Stimulated activated CD8-positive, alpha-beta memory T cell treated with anti-CD3 and anti-CD28 coated beads, Interleukin-2, amount 100 ng/mL, for 1 hour (primary cell): ENCODE measurements around the gene CPNE8.

Experiments used
- DNase-seq, 2 donors: peaks; one replicate each; pipeline ENCODE4 v3.0.0-alpha.2; 2020; ENCODE audit warnings: low read depth in 2 of 2

Gene CPNE8

DNA sequence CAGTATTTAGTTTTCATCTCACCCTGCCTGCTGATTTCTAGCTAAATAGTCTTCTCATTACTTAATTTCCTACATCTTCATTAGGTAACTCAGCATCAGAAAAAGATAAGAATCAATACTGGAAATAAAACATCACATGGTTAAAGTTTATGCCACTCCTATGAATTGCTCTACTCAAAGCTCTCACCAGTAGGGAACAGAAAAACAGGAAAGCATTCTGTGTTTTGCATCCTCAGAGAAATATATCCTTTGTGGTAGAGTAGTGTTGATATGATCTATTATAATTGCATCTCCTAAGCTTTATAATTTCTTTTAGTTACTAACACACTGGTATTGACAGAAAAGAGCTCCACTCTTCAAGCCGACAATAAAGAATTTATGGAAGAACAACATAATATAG lies 9.9 kb downstream of the CPNE8 start:
- DNase-seq = no peak

DNA sequence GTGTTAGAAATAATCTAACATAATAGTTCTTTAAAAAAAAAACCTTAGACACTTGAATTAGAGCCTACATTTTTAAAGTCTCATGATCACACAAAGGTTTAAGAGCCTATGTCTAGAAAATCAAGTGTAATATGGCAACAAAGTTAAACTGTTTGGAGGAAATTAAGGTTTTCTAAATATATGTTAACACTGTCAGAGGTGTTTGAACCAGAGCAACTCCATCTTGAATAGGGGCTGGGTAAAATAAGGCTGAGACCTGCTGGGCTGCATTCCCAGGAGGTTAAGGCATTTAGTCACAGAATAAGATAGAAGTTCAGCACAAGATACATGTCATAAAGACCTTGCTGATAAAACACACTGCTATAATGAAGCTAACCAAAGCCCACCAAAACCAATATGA lies 12.4 kb downstream of the CPNE8 start:
- no peak for DNase-seq

DNA sequence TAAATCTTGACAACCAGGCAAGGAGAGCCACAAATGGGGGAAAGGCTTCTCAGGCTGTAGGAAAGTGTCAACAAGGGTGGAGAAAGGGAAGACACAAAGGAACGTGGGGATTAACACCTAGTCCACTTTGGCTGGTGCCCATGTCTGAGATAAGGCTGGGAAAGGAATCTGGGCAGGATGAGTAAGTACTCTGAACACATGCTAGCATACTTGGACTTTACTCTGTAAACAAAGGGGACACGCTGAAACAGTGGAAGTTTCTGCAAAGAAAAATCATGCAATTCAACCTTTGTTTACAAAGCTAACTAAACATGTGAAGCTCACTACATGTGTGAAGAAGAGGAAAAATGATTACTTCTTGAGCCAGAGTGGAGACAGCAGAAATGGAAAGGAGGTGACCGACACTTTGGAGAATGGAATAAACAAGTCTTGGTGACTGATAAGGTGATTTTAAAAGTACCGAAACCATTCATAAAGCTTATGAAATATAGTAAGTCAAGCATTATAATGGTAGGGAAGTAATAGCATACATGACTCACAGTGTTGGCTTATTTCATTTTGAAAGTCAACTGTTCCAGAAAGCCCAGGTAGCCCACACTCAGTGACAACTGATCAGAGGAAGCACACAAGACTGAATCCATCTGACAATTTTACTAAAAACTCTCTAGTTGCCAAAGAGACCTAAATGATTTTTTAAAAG lies 13.2 kb downstream of the CPNE8 start:
- DNase-seq = no peak

DNA sequence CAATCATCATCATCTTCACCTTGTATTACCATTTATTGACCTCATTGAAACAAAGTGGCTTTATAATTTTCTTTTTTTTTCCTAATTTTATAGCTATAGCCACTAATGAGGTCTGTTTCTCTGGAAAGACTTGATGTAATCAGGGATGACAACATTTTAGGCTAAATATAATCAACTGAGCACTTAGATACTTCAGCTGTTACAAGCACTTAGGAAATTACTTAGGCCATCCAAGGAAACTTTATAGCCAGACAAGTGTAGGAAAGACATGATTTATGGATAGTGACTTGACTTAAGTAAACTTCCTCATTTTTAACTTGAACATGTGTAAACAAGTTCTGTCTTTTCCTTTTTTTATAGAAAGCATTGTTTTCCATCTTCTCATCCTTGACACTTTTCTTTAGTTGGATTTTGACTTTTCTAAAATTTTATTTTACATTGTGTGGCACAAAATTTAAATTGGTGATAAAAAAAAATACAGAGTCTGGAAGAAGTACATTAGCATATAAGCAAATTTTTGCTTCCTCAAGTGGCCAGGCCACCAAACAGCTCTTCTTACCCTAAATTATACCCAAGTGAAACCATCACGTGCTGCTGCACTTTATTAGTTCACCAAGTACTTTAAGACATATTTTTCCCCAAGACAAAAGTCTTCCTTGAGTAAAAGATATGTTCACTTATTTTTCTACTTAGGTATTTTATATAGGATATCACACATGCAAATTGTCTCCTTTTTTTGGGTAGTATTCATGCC lies 15.1 kb downstream of the CPNE8 start:
- no peak for DNase-seq

DNA sequence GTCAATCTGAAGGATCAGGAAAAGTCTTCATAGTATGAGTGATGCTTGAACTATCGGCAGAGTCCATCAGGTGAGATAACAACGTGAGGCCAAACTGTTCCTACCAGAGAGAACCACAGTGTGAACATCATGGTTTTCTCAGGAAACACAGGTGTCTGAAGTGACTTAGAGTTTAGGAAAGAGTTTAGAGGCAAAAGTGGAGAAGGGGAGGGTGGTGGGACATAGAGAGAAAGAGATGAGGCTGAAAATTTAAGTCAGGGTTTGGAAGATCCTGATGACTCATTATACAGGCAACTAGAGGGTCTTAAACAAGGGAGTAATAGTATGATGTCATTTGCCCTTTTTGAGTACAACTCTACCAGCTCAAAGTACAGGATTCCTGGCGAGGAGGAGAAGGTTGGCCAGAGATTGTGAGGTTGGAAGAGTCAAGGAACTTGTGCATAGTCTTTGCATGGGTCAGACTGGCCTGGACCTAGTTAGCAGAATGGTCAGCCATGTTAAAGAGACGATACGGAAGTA lies 16.0 kb downstream of the CPNE8 start:
- no peak for DNase-seq

DNA sequence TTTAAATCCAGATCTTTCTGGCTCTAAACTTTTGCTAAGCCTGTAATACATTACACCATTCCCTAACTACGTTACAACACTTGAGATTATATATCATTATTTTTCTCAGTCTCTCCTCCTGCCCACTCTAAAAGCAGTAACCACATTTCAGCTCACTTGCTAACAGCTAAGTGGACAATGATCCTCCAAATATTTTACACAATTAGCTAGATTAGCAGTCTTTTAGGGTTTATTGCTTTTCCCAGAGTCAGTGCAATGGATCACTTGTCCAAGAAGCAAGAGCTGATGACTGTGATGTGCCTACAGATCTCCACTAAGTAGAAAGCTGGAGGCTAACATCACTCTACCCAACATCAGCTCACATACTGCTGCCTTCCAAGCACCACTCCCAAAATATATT lies 17.6 kb downstream of the CPNE8 start:
- no peak for DNase-seq

DNA sequence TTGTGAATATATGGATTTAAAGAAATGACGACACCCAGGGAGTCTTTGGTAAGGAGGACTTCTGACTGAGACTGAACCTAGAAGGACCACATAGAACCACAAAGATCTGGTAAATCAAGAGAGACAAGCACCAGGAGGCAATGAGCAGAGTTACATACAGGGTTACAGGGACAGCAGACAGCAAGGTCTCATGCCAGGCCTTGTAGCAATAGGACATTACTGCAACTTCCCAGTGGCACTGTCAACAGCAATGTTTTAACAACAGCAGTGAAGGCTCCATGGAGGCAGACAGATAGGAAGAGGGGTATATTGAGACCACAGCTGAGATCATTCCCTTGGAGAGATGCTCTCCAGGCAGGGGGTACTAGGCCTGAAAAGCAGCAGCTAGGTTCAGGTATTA lies 18.5 kb downstream of the CPNE8 start:
- no peak for DNase-seq

DNA sequence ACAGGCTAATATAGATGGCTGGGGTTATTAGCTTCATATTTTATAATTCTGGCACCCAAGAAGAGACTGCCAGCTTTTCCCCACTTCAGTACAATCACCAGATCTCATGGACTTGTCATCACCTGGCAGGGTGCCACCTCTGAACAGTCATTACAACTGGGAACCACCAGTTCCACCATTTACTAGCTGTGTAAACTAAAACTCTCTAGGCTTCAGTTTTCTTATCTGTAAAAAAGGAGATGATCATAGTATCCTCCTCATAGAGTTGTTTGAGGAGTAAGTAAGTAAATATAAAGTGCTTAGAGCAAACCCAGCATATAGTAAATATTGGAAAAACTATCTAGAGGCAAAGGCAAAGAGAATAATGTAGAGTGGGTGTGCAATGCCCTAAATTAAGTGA lies 19.3 kb downstream of the CPNE8 start:
- no peak for DNase-seq

DNA sequence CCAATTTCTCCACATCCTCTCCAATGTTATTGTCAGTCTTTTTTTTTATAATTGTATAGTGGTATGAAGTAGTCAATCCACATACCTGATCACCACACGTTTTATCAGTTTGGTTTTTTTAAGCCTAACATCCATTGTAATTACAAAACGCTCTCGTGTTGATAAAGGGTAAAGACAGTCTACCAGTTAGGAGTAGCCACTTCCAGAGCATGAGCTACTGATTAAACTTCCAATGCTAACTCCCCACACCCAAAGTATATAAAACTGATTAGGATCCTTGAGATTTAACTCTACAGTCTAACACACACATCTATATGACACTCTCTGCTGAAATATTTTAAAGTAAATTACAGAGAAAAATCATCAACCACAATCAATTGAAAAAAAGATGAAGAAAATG lies 20.7 kb downstream of the CPNE8 start:
- DNase-seq = no peak

DNA sequence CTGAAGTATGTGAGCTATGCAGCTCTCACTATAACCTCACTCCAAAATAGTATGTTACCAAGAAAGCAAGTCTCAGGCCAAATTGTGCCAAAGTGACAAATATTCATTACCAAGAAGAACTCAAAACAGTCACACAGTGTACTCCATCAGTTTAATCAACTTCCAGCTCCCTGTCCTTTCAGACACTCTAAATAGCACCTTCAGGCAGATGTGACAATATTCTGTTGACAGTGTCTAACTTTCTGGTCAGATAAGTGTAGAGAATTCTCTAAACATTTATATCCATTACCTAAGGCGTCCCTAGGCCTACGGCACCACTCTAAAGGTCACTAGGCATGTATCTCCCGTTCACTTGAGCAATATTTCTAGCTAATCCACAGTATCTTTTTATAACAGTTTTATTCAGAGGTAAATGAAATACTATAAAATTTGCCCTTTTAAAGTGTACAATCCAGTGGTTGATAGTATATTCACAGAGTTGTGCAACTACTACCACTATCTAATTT lies 21.7 kb downstream of the CPNE8 start:
- DNase-seq = no peak

DNA sequence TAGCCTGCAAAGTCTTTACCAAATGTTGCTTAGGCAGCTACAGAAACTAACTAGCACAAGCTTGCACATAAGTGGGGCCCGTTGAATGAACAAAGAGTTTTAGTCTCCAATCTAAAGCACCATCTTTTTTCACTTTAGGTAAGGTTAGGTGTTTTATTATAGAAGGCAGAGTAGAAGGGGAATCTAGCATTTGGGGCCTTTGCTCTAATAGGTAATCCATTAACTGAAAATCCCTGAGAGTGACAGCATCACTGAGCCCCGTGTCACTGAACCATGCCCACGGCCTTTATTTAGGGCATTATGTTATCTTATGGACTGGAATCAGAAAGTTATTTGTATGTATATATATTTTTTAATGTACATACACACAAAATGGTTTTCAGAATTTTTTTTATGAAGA lies 25.1 kb downstream of the CPNE8 start:
- no peak for DNase-seq

DNA sequence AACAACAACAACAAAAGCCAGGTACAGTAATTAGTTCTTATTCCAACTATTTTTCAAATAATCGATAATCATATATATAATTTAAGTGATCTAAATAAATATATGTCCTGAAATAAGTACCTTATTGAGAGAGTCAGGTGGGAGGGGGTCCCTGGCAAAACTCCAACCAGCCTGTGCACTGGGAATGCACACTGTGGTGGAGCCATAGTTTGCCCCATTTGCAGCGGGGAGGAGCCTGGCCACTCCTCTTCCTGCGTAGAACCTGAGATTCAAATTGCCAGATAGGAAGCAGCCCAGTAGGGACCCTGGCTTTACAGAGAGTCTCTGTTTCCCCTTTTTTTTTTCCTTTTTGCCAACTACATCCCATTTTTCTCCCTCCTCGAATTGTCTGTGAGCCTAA lies 26.4 kb downstream of the CPNE8 start:
- no peak for DNase-seq

DNA sequence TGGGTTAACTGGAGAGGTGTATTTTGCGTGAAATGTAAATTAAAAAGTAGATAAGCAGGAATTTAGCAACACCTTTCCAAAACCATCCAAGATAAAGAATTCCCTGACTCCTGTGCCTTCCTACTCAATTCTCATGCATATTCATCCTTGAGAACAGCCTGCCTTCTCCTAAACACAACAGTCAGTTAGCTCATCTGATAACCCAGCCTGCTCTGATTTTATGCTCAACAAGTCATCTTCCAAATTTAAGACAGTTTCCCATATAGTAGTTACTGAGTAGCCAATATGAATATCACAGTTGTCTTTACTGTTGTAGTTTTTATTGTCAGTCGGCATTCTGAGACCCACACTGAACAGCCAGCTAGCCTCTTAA lies 27.1 kb downstream of the CPNE8 start:
- no peak for DNase-seq

DNA sequence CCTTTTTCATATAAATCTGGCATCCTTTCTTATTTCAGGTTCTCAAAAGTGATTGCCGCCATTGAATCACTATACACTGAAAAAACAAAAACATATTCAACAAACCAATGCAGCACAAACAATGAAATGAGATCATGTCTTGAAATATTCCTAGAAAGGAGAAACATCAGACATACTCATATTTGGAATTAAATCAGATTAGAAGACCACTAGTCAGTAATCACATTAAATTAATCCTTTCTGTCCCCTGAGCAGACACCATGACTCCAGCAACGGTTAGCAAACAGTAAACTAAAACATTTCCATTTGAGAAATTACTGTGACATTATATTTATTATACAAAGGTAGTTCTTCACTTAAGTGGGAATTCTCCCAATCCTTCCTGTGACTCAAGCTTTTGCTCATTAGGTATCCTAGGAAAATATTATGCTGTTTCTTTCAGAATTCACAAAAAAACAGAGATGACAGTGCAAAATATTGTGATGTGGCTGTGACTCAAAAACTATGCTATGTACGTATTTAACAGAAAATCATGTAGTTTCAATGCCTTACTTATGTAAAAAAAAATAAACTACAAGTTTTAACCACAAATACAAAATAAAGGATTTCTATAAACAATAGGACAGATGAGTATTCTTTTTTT lies 29.7 kb downstream of the CPNE8 start:
- no peak for DNase-seq

DNA sequence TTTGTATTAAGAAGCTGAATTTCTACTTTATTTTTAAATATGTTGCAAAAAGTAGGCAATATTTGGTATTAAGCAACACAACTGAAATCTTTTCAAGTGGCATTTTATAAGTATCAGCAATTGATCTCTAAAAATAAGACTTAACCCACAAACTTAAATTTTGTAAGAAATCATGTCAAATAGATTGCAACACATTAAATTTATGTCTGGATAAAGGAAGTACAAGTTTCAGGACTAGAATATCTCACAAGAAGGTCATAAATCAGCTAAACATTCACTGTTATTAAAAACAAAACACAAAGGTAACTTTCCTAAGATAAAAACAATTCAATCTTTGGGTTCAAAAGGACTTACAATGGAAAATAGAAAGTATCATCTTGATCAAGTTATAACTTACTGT lies 32.8 kb downstream of the CPNE8 start:
- DNase-seq = no peak

DNA sequence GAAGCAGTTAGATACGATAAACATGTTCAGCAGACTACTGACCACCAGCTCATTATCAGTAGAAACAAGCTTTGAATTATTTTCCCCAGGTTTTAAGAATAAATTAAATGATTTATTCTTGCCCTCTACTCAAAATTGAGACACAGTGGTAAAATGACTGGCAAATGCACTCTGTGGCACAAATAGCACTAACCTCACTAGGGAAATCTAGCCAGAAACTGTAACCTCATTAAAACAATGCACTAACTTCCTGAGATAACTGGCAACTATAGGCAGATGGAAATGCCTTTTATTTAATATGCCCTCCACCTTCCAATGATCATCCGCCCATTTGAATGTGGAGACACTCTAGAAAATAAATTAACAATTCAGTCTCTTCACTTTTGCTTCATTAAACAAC lies 33.2 kb downstream of the CPNE8 start:
- DNase-seq = no peak

DNA sequence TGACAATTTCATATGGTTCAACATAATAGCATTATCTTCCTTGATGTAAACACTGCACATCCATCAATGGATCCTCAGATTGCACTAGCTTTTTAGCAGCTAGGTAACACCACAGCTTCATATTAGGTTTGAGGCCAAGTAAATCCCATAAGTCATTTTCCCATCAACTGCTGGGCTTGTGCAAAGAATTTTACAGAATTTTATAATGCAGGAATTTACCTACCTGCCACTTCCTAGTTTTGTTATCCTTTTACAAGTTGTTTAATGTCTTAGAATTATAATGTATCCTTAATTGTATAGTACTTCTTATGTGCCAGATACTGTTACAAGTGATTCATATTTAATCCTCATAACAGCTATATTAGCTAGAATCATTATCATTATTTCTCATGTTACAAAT lies 36.4 kb downstream of the CPNE8 start:
- no peak for DNase-seq

DNA sequence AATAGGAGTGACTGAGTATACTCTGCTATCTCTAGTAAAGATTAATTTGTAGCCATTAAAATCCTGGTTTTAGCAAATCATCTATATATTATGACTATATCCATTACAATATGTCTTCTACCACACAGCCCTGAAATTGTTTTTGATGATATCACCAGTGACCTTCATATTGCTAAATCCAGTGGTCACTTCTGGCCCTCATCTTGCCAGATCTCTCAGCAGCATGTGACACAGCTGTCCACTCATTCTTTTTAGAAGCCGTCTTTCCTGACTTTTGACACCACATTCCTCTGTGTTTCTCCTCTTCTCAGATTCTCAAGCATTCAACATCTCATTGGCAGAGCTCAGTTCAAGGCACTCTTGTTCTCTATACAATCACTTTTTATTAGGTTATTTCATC lies 54.9 kb downstream of the CPNE8 start:
- no peak for DNase-seq

DNA sequence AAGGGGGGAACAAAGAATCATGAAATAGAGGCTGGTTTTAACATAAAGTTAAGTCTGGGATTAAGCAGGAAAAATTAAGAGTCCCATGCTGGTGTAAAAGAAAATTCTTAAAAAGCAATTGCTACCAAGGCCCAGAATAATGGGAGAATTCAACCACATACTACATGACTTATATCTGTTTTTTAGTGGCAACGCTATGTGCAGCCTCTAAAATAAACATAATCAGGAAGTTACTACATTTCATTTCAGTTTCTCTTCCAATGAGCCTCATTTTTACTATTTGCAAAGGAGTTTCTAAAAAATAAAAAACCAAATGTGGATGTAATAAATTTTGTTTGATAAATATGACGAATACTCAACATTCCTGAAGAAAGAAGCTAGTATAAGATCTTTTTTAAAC lies 58.1 kb downstream of the CPNE8 start:
- DNase-seq = no peak

DNA sequence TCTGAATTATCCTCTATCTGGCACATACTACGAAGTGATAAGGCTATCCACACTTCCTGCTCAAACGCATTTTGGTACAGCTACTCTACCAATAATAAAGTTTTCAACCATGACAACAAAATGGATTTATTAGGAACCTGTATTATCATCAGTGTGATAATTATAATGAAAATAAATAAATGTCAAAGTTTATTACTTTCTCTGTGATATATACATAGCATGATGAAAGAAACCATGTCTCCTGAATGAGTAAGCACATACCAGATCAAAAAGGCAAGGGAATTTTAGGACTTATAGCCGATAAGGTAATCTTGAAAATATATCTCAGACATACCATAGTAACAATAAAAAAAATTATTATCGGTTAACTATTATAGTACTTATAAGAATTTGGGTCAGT lies 61.1 kb downstream of the CPNE8 start:
- DNase-seq = no peak

DNA sequence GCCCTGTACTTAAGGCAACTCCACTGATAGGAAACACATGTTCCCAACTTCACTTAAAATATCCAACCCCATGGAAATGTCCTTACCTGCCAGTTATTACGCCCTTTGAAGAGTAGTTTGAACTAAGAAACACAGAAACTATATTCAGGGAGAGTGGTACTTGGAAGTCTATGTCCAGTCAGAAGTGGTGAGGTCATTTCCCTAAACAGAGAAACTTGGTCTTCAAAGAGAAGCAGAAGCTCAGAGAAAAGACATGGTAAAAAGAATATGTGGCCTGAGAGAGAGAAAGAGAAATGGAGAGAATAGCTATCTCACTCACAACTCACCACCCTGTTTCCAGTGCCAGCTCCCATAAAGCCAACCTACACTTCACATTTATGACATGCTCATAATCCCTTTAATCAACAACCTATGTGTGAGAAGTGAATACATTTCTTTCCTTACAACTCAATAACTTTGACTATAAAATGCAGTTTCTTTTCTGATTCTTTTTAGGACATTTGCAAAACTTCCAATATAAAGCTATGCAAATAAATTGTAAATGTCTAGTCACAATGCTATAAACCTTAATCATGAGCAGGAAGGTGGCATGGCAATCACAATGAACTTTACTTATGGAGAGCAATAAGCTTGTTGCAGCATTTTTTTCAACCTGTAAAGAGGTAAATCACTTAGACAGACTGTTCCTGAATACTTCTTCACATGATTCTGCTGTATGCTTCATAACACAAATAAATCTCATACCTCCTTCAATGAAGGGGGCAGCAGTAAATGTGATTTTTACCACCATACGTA lies 67.1 kb downstream of the CPNE8 start:
- no peak for DNase-seq

DNA sequence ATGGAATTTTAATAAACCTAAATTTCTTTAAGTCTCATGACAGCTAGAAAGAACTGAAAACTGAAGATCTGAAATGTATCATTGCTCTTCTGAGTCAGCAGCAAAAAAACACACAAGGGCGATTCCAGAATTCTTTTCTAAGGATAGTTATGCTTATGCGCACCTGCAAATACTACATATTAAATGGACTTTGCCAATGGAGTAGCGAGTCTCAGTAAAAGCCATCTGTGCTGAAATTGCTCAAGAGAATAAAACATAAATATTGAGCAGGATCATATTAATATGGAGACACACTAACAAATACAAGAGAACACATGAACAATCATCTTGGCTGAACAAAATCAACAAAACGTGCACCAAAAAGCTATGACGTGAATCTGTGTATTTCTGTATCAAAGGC lies 73.7 kb downstream of the CPNE8 start:
- no peak for DNase-seq
